Ovary (tissue), 9 donors: ENCODE results near the gene F5. TPM values are rescaled to one million over a fixed set of nuclear protein-coding genes. Genes with fewer than 3 reads are reported as not detected.

ENCODE experiments used
- DNase-seq, 5 donors: peaks; one replicate each; pipeline ENCODE4 v3.0.0-alpha.2; 2019 to 2020
- H3K27ac ChIP-seq, 2 donors: fragments of 200-600 bp; one replicate each; pipeline versions ENCODE4 v1.5.1 to v1.8.0; 2019 to 2022
- H3K27me3 ChIP-seq: fragments of 200-600 bp; one replicate; pipeline ENCODE4 v1.8.0; 2022
- H3K36me3 ChIP-seq: fragments of 200-600 bp; sonication (generic); one replicate; pipeline ENCODE4 v1.5.1; 2019
- H3K4me1 ChIP-seq: one replicate; pipeline ENCODE4 v1.8.1; 2013; ENCODE audit warnings: mild to moderate bottlenecking, moderate library complexity; ENCODE audit not compliant: insufficient read depth
- H3K4me3 ChIP-seq: fragments of 200-600 bp; sonication (generic); one replicate; pipeline ENCODE4 v1.5.1; 2017
- H3K9me3 ChIP-seq, 2 donors: fragments of 200-600 bp in 1 of 2; sonication (generic) in 1 of 2; one replicate each; pipeline versions ENCODE4 v1.5.1 to v1.8.1; 2013 to 2019; ENCODE audit warnings: mild to moderate bottlenecking in 1 of 2, moderate library complexity in 1 of 2
- CTCF ChIP-seq, 3 donors: fragments of 450-650 bp in 2 of 3; fragments of 200-600 bp in 1 of 3; IDR thresholded peaks; one replicate each; pipeline versions ENCODE4 v1.5.1 to v1.8.0; 2016 to 2022; ENCODE audit warnings: antibody characterized with exemption in 3 of 3, mild to moderate bottlenecking in 1 of 3
- EP300 ChIP-seq: sonication (generic); formaldehyde crosslinking; IDR thresholded peaks from one replicate; pipeline ENCODE4 v1.6.1; 2017; ENCODE audit warnings: antibody characterized with exemption
- POLR2A ChIP-seq: fragments of 450-650 bp; IDR thresholded peaks from one replicate; pipeline ENCODE4 v1.6.1; 2017; ENCODE audit warnings: antibody characterized with exemption, mild to moderate bottlenecking, moderate library complexity
- WGBS, 3 donors: extraction: QIAGEN DNeasy Blood & Tissue Kit in 1 of 3; methylation state at CpG; one replicate each; pipeline versions ENCODE4 v1.1.5 to v1.1.7; 2013 to 2017; 5-methylcytosine and 5-hydroxymethylcytosine counted together
- intact Hi-C, 4 donors: fragments of 100-400 bp; cut with DNase I; formaldehyde crosslinking; loops; one replicate each; pipeline versions ENCODE4 v1.11.0 to v1.15.1; 2022 to 2023
- polyA plus RNA-seq, 2 donors: library from polyadenylated mRNA; stranded (reverse); fragments of 200-250 nt in 1 of 2; fragments of 350-450 nt in 1 of 2; fragmentation: Illumina TruSeq in 1 of 2; extraction: RNeasy Lipid Tissue Mini Kit (QIAGEN cat#74804) in 1 of 2; gene quantifications; one replicate each; pipeline ENCODE4 v1.2.3, GENCODE V29; 2013 to 2014
- total RNA-seq, 7 donors: library from RNA; depleted of rRNA in 2 of 7; stranded (reverse); fragments of >200 nt in 2 of 7; fragmentation: NEBNext Ultra II Directional in 3 of 7; extraction: Animal tissue kit (Norgen Biotek cat#: 25700) in 3 of 7; gene quantifications; one replicate each; pipeline versions ENCODE4 v1.1.0 to v1.2.4, GENCODE V29; 2016 to 2023
- donor health status: DM: no; HTN: no; CAD: no; lungs with moderate emphysema.
- donor health status: DM: no; HTN: no; CAD: no.
- donor health status: Bipolar disorder and iron deficiency.
- donor health status: DM: yes; HTN: yes; CAD: no.
- donor health status: DM: no; HTN: no; CAD: no.
- donor health status: DM: yes; HTN: yes; CAD: no.

Gene F5
- total and polyA plus RNA-seq, 9 donors = 0.05 to 3.3 (median 0.31) TPM; not detected in 2

GRCh38 chr1:169586067-169586394, 250 bp downstream of the F5 start:
- WGBS, 3 donors = 15 to 22% (median 18%) methylated on average over 5 of the region's 5 CpGs
- H3K27ac ChIP-seq = no peak overlapping the region
- no peak for DNase-seq
- no peaks in the 10 kb centered on the region for H3K4me1 ChIP-seq
- H3K27me3 ChIP-seq = no peaks in the 10 kb centered on the region
- H3K9me3 ChIP-seq = no peaks in the 10 kb centered on the region
- H3K36me3 ChIP-seq = no peaks in the 10 kb centered on the region
- no peak for TF ChIP-seq CTCF (IDR thresholded peaks at IDR 0.05)
- TF ChIP-seq POLR2A = no peak
- no peak for TF ChIP-seq EP300
- intact Hi-C loops = no loop called here
- no peak overlapping the region for H3K4me3 ChIP-seq

GRCh38 chr1:169585181-169585580, 1.1 kb downstream of the F5 start:
- Histone ChIP-seq H3K4me3 (no peak overlapping the region), H3K9me3 (no peaks in the 10 kb centered on the region), H3K27me3 (no peaks in the 10 kb centered on the region), H3K4me1 (no peaks in the 10 kb centered on the region), H3K27ac (no peak overlapping the region), H3K36me3 (no peaks in the 10 kb centered on the region)
- intact Hi-C loops = no loop called here
- TF ChIP-seq CTCF (IDR thresholded peaks at IDR 0.05) (no peak), EP300 (no peak), POLR2A (no peak)
- DNase-seq = no peak

- H3K27me3 ChIP-seq = no peaks in the 10 kb centered on the region
- intact Hi-C loops = no loop called here
- 38 to 57% (median 48%) methylated on average over 4 of the region's 4 CpGs for WGBS, 3 donors
Observed at GRCh38 chr1:169584483-169585144, 1.7 kb downstream of the F5 start.

GRCh38 chr1:169577981-169578738, 8.1 kb downstream of the F5 start:
- TF ChIP-seq EP300 = no peak
- TF ChIP-seq POLR2A = no peak
- no peak for TF ChIP-seq CTCF (IDR thresholded peaks at IDR 0.05)
- intact Hi-C loops = no loop called here
- DNase-seq = no peak
- H3K4me3 ChIP-seq = no peak overlapping the region
- H3K4me1 ChIP-seq = no peaks in the 10 kb centered on the region
- no peaks in the 10 kb centered on the region for H3K9me3 ChIP-seq
- H3K27me3 ChIP-seq = no peaks in the 10 kb centered on the region
- no peaks in the 10 kb centered on the region for H3K36me3 ChIP-seq
- H3K27ac ChIP-seq = no peak overlapping the region
- 67 to 80% (median 74%) methylated on average over 5 of the region's 5 CpGs for WGBS, 3 donors

More at GRCh38 chr1:169584483-169585144, 1.7 kb downstream of the F5 start:
- Histone ChIP-seq H3K4me1 (no peaks in the 10 kb centered on the region), H3K36me3 (no peaks in the 10 kb centered on the region), H3K9me3 (no peaks in the 10 kb centered on the region), H3K27ac (no peak overlapping the region), H3K4me3 (no peak overlapping the region)
- no peak for DNase-seq
- no peak for TF ChIP-seq POLR2A
- TF ChIP-seq EP300 = no peak
- no peak for TF ChIP-seq CTCF (IDR thresholded peaks at IDR 0.05)
